GM12878 (cell line): ENCODE measurements around the gene MRPS21. TPM values are rescaled to one million over a fixed set of nuclear protein-coding genes. Genes with fewer than 3 reads are reported as not detected.
A peak's percentile ranks its signal among the peaks of the same experiment; 100 is the strongest.

Experiments used
- ATAC-seq: fragments of 200-7000 bp; cut with Tn5 transposase; 3 replicates; pipeline ENCODE4 v1.9.1; 2020; ENCODE audit warnings: mild to moderate bottlenecking, moderate library complexity
- BruUV-seq: library from RNA; stranded (reverse); fragments of 400-500 nt; replicated peaks from 2 replicates; lab custom pipeline; 2021; lab: Mats Ljungman, UMichigan
- CTCF ChIA-PET: fragments of 300-600 bp; sonication (Branson Sonifier 250); formaldehyde crosslinking; extraction: SDS; loops from one replicate; lab custom pipeline; 2021; ENCODE audit warnings: inconsistent platforms; lab: Yijun Ruan, JAX
- POLR2A ChIA-PET: fragments of 350-600 bp; formaldehyde crosslinking; extraction: SDS; loops from one replicate; lab custom pipeline; 2021; ENCODE audit warnings: inconsistent platforms; lab: Charles Lee
- RAD21 ChIA-PET: fragments of 300-600 bp; sonication (Branson Sonifier 250); formaldehyde crosslinking; loops from one replicate; lab custom pipeline; 2023; ENCODE audit warnings: antibody characterized with exemption; ENCODE audit not compliant: unreplicated experiment; lab: Charles Lee
- SMC1A ChIA-PET: fragments of 300-600 bp; sonication (Branson Sonifier 250); formaldehyde crosslinking; loops from one replicate; lab custom pipeline; 2023; ENCODE audit not compliant: unreplicated experiment, uncharacterized antibody; lab: Charles Lee
- DNase-seq: peaks from one replicate; pipeline ENCODE4 v3.0.0-alpha.2; 2011; ENCODE audit warnings: low read depth, low spot score
- FAIRE-seq: peaks from 3 replicates; lab custom pipeline; 2011; peaks lifted over from hg19 to GRCh38; lab: Jason Lieb, UNC
- H2AFZ ChIP-seq: 2 replicates; pipeline ENCODE4 v1.6.0; 2011; ENCODE audit warnings: low read depth, low read length, control low read depth; ENCODE audit not compliant: control insufficient read depth
- H3K27ac ChIP-seq: 2 replicates; pipeline ENCODE4 v1.5.1; 2011; ENCODE audit warnings: control low read depth; ENCODE audit not compliant: control insufficient read depth, insufficient read depth
- H3K27me3 ChIP-seq, 2 experiments: replicated peaks in 1 of 2; 2 replicates each; pipeline versions ENCODE4 v1.6.0 to v1.6.1; 2011; ENCODE audit warnings: low read length in 1 of 2; ENCODE audit not compliant: control insufficient read depth in 2 of 2, insufficient read depth in 2 of 2
- H3K36me3 ChIP-seq, 2 experiments: 2 replicates each; pipeline ENCODE4 v1.5.1; 2011; ENCODE audit warnings: low read length in 1 of 2; ENCODE audit not compliant: control insufficient read depth in 2 of 2, insufficient read depth in 2 of 2
- H3K4me1 ChIP-seq: 2 replicates; pipeline ENCODE4 v1.6.1; 2011; ENCODE audit warnings: mild to moderate bottlenecking, low read length, moderate library complexity, mixed read lengths; ENCODE audit not compliant: control insufficient read depth, insufficient read depth
- H3K4me2 ChIP-seq: 2 replicates; pipeline ENCODE4 v1.6.0; 2011; ENCODE audit warnings: control low read depth; ENCODE audit not compliant: control insufficient read depth, insufficient read depth
- H3K4me3 ChIP-seq: fragments of 200-600 bp; sonication (generic); 2 replicates; pipeline ENCODE4 v1.5.1; 2016
- H3K79me2 ChIP-seq: 2 replicates; pipeline ENCODE4 v1.6.0; 2011; ENCODE audit warnings: low read length; ENCODE audit not compliant: control insufficient read depth, insufficient read depth
- H3K9ac ChIP-seq: 2 replicates; pipeline ENCODE4 v1.8.0; 2011; ENCODE audit warnings: low read length, control low read depth, mixed read lengths; ENCODE audit not compliant: control insufficient read depth, insufficient read depth
- H3K9me3 ChIP-seq: replicated peaks from 3 replicates; pipeline ENCODE4 v1.5.1; 2011; ENCODE audit warnings: mild to moderate bottlenecking, low read length; ENCODE audit not compliant: control insufficient read depth, insufficient read depth
- H4K20me1 ChIP-seq: 2 replicates; pipeline ENCODE4 v1.6.0; 2011; ENCODE audit not compliant: control insufficient read depth, insufficient read depth
- BACH1 ChIP-seq: fragments of 450-650 bp; IDR thresholded peaks from 2 replicates; pipeline ENCODE4 v1.6.1; 2017; ENCODE audit warnings: mild to moderate bottlenecking, borderline replicate concordance
- BCL11A ChIP-seq: IDR thresholded peaks from 2 replicates; pipeline ENCODE4 v1.6.1; 2011; ENCODE audit warnings: low read depth, low read length
- CREB1 ChIP-seq: IDR thresholded peaks from 2 replicates; pipeline ENCODE4 v1.6.1; 2012; ENCODE audit warnings: low read depth, mild to moderate bottlenecking, inconsistent platforms
- EED ChIP-seq: sonication (generic); IDR thresholded peaks from 2 replicates; pipeline ENCODE4 v1.6.1; 2016; ENCODE audit warnings: antibody characterized with exemption, low read depth
- JUND ChIP-seq: IDR thresholded peaks from 2 replicates; pipeline ENCODE4 v1.6.1; 2012; ENCODE audit warnings: low read depth, mild to moderate bottlenecking, low read length, improper control_type of control experiment, moderate library complexity
- MXI1 ChIP-seq: fragments of 150-350 bp; IDR thresholded peaks from 2 replicates; pipeline ENCODE4 v1.6.1; 2011; ENCODE audit warnings: low read depth, mild to moderate bottlenecking, inconsistent platforms, low read length, improper control_type of control experiment
- MYC ChIP-seq: IDR thresholded peaks from 2 replicates; pipeline ENCODE4 v1.6.1; 2011; ENCODE audit warnings: mild to moderate bottlenecking, low read length, moderate library complexity, inconsistent platforms; ENCODE audit not compliant: insufficient read depth, insufficient replicate concordance, insufficient read length, severe bottlenecking
- NRF1 ChIP-seq: conservative IDR thresholded peaks from 2 replicates; pipeline ENCODE4 v1.6.1; 2011; ENCODE audit warnings: mild to moderate bottlenecking, low read depth, low read length, improper control_type of control experiment
- POLR2AphosphoS2 ChIP-seq: IDR thresholded peaks from 2 replicates; pipeline ENCODE4 v1.6.1; 2011; ENCODE audit warnings: low read depth, mild to moderate bottlenecking, low read length, improper control_type of control experiment, moderate library complexity
- POLR2AphosphoS5 ChIP-seq: IDR thresholded peaks from 2 replicates; pipeline ENCODE4 v1.6.1; 2011; ENCODE audit warnings: mild to moderate bottlenecking, low read length, inconsistent platforms
- RBBP5 ChIP-seq: fragments of 200-600 bp; sonication (generic); conservative IDR thresholded peaks from 2 replicates; pipeline ENCODE4 v1.6.1; 2016
- RELA ChIP-seq: fragments of 450-650 bp; IDR thresholded peaks from 2 replicates; pipeline ENCODE4 v1.8.0; 2014; ENCODE audit warnings: borderline replicate concordance; ENCODE audit not compliant: partially characterized antibody
- RFX5 ChIP-seq: IDR thresholded peaks from 2 replicates; pipeline ENCODE4 v1.6.1; 2011; ENCODE audit warnings: low read depth, low read length, improper control_type of control experiment
- SREBF1 ChIP-seq: IDR thresholded peaks from 2 replicates; pipeline ENCODE4 v1.6.1; 2012; ENCODE audit warnings: mild to moderate bottlenecking, low read length
- SREBF2 ChIP-seq: IDR thresholded peaks from 2 replicates; pipeline ENCODE4 v1.6.1; 2012; ENCODE audit warnings: mild to moderate bottlenecking, low read length
- WGBS: methylation state at CpG from one replicate; pipeline ENCODE4 v1.1.6; 2016; ENCODE audit warnings: low lambda C conversion rate; ENCODE audit not compliant: insufficient replicate concordance, insufficient coverage; ENCODE audit errors: missing lambda C conversion rate; 5-methylcytosine and 5-hydroxymethylcytosine counted together
- in situ Hi-C: fragments of 300-500 bp; cut with MboI; formaldehyde crosslinking; loops from 9 replicates; pipeline ENCODE4 v1.14.3; 2018; ENCODE audit warnings: mixed read lengths
- intact Hi-C: fragments of 100-400 bp; cut with micrococcal nuclease; formaldehyde crosslinking; loops from one replicate; pipeline ENCODE4 v1.14.2; 2022; ENCODE audit not compliant: unreplicated experiment
- polyA plus RNA-seq, 11 experiments: library from polyadenylated mRNA; depleted of rRNA in 4 of 11; unstranded in 6 of 11; stranded (reverse) in 5 of 11; fragments of >200 nt; fragmentation: Nextera tagmentation in 4 of 11; fragmentation: Illumina TruSeq in 1 of 11; extraction: Ambion mirVana in 4 of 11; extraction: Trizol in 1 of 11; gene quantifications; 1 replicate in 1 of 11; 2 replicates in 10 of 11; pipeline versions ENCODE4 v1.2.1 to v1.2.3, GENCODE V29; 2011 to 2016; ENCODE audit warnings: inconsistent platforms in 2 of 11, missing spikeins in 2 of 11, low read depth in 1 of 11
- total RNA-seq, 4 experiments: library from RNA; depleted of rRNA in 3 of 4; stranded (reverse); fragments of >200 nt in 3 of 4; fragmentation: Illumina TruSeq in 1 of 4; extraction: Trizol in 1 of 4; gene quantifications; 2 replicates each; pipeline versions ENCODE4 v1.2.1 to v1.2.3, GENCODE V29; 2013 to 2021
- TF ChIP-seq, protein P1 (sequence below): fragments of 150-350 bp; IDR thresholded peaks from 2 replicates; pipeline ENCODE4 v1.6.1; 2014; ENCODE audit warnings: mild to moderate bottlenecking, low read depth, low read length
- TF ChIP-seq, protein P2 (sequence below): fragments of 450-650 bp; IDR thresholded peaks from 2 replicates; pipeline ENCODE4 v1.6.1; 2017; ENCODE audit warnings: mild to moderate bottlenecking, moderate library complexity
- TF ChIP-seq, protein P3 (sequence below): fragments of 450-650 bp; conservative IDR thresholded peaks from 2 replicates; pipeline ENCODE4 v1.6.1; 2017; ENCODE audit warnings: mild to moderate bottlenecking, moderate library complexity

Gene MRPS21
- total and polyA plus RNA-seq, 10 of the 15 experiments (the other 5 are each of a cell fraction or from before 2014, with no cell fraction given), result 69.4 to 275 (median 103) TPM

DNA sequence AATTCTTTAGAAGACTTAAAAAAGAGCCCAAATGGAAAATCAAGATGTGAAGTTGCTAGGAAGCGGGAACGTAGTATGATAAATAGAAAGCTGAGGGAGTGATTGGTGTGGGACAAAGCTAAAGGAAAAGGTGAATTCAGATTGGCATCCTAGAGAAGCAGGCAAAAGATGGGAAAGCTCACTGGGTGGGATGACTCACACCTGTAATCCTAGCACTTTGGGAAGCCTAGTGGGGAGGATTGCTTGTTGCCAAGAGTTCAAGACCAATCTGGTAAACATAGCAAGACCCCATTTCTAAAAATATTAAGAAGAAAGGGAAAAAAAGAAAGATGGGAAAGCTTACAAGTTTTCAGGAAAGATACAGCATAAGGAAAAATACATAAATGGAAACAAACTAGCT, 1.8 kb downstream of the MRPS21 start:
- Histone ChIP-seq H2AFZ (no peak overlapping the region), H3K4me1 (no peaks in the 10 kb centered on the region)
- ATAC-seq, result no peak
- no peak for FAIRE-seq
- in situ Hi-C loops, result no loop called here
- WGBS, result 100% methylated on average over 2 of the region's 2 CpGs
- TF ChIP-seq POLR2AphosphoS5 (no peak), JUND (no peak), POLR2AphosphoS2 (no peak), RFX5 (no peak), RBBP5 (no peak), SREBF2 (no peak), BACH1 (no peak), RELA (no peak), CREB1 (no peak), EED (no peak), BCL11A (no peak), NRF1 (no peak), MYC (no peak), MXI1 (no peak), SREBF1 (no peak)
- TF ChIP-seq, protein P1, sequence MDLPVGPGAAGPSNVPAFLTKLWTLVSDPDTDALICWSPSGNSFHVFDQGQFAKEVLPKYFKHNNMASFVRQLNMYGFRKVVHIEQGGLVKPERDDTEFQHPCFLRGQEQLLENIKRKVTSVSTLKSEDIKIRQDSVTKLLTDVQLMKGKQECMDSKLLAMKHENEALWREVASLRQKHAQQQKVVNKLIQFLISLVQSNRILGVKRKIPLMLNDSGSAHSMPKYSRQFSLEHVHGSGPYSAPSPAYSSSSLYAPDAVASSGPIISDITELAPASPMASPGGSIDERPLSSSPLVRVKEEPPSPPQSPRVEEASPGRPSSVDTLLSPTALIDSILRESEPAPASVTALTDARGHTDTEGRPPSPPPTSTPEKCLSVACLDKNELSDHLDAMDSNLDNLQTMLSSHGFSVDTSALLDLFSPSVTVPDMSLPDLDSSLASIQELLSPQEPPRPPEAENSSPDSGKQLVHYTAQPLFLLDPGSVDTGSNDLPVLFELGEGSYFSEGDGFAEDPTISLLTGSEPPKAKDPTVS, result no peak
- TF ChIP-seq, protein P2, sequence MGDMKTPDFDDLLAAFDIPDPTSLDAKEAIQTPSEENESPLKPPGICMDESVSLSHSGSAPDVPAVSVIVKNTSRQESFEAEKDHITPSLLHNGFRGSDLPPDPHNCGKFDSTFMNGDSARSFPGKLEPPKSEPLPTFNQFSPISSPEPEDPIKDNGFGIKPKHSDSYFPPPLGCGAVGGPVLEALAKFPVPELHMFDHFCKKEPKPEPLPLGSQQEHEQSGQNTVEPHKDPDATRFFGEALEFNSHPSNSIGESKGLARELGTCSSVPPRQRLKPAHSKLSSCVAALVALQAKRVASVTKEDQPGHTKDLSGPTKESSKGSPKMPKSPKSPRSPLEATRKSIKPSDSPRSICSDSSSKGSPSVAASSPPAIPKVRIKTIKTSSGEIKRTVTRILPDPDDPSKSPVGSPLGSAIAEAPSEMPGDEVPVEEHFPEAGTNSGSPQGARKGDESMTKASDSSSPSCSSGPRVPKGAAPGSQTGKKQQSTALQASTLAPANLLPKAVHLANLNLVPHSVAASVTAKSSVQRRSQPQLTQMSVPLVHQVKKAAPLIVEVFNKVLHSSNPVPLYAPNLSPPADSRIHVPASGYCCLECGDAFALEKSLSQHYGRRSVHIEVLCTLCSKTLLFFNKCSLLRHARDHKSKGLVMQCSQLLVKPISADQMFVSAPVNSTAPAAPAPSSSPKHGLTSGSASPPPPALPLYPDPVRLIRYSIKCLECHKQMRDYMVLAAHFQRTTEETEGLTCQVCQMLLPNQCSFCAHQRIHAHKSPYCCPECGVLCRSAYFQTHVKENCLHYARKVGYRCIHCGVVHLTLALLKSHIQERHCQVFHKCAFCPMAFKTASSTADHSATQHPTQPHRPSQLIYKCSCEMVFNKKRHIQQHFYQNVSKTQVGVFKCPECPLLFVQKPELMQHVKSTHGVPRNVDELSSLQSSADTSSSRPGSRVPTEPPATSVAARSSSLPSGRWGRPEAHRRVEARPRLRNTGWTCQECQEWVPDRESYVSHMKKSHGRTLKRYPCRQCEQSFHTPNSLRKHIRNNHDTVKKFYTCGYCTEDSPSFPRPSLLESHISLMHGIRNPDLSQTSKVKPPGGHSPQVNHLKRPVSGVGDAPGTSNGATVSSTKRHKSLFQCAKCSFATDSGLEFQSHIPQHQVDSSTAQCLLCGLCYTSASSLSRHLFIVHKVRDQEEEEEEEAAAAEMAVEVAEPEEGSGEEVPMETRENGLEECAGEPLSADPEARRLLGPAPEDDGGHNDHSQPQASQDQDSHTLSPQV, result no peak
- TF ChIP-seq, protein P3, sequence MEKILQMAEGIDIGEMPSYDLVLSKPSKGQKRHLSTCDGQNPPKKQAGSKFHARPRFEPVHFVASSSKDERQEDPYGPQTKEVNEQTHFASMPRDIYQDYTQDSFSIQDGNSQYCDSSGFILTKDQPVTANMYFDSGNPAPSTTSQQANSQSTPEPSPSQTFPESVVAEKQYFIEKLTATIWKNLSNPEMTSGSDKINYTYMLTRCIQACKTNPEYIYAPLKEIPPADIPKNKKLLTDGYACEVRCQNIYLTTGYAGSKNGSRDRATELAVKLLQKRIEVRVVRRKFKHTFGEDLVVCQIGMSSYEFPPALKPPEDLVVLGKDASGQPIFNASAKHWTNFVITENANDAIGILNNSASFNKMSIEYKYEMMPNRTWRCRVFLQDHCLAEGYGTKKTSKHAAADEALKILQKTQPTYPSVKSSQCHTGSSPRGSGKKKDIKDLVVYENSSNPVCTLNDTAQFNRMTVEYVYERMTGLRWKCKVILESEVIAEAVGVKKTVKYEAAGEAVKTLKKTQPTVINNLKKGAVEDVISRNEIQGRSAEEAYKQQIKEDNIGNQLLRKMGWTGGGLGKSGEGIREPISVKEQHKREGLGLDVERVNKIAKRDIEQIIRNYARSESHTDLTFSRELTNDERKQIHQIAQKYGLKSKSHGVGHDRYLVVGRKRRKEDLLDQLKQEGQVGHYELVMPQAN, result no peak
- TF ChIP-seq, all 136 proteins: peak for 0
- RAD21 ChIA-PET, result no interaction called here
- POLR2A ChIA-PET, result interaction anchor here (0.6 to 0.8 kb wide), 2 partner anchors 22 to 146 kb away, joined by 3 read pairs; partner anchors contain the start of gene PLEKHO1
- Histone ChIP-seq H3K79me2 (peaks cover 16% of the 10 kb centered on the region), H3K27ac (no peak overlapping the region), H3K9me3 (no peaks in the 10 kb centered on the region), H3K4me2 (peak overlapping the region; percentile 22; the same call in 1 of the 2 replicates), H3K27me3 (no peaks in the 10 kb centered on the region), H3K9ac (no peak overlapping the region), H4K20me1 (no peaks in the 10 kb centered on the region), H3K4me3 (0 out of 2 replicates have a peak overlapping the region, but pooled peaks have one; percentile 13), H3K36me3 (peaks cover 0 to 5% of the 10 kb centered on the region in 2 experiments; a peak in 1 of 4 replicates)
- CTCF ChIA-PET, result interaction anchor here (1.0 to 1.1 kb wide), 2 partner anchors 14 to 39 kb away, joined by 4 to 5 read pairs; no protein-coding TSS in a partner anchor
- SMC1A ChIA-PET, result no interaction called here
- intact Hi-C loops, result no loop called here
- TSS peak; percentile 55 for BruUV-seq
- DNase-seq, result no peak
